Panc1 (cell line): ENCODE measurements around the gene SEC31B. TPM values are rescaled to one million over a fixed set of nuclear protein-coding genes. Genes with fewer than 3 reads are reported as not detected.

Source experiments
- ATAC-seq: fragments of 200-7000 bp; cut with Tn5 transposase; 2 replicates; pipeline ENCODE4 v1.9.1; 2020; ENCODE audit warnings: mild to moderate bottlenecking, moderate library complexity
- BruUV-seq: library from RNA; stranded (reverse); fragments of 400-500 nt; replicated peaks from 2 replicates; lab custom pipeline; 2021; lab: Mats Ljungman, UMichigan
- CTCF ChIA-PET: fragments of 300-600 bp; sonication (Branson Sonifier 250); formaldehyde crosslinking; loops from one replicate; lab custom pipeline; 2022; ENCODE audit warnings: antibody characterized with exemption; lab: Charles Lee
- POLR2A ChIA-PET: fragments of 300-600 bp; sonication (Branson Sonifier 250); formaldehyde crosslinking; loops from one replicate; lab custom pipeline; 2022; ENCODE audit warnings: antibody characterized with exemption; lab: Charles Lee
- DNase-seq: peaks from one replicate; pipeline ENCODE4 v3.0.0-alpha.2; 2010; ENCODE audit warnings: low read depth, low spot score
- H3K27ac ChIP-seq: 2 replicates; pipeline ENCODE4 v1.5.1; 2011; ENCODE audit warnings: mild to moderate bottlenecking, low read length, inconsistent platforms
- H3K27me3 ChIP-seq: fragments of 200-500 bp; sonication (Bioruptor generic); 2 replicates; pipeline ENCODE4 v1.6.0; 2014; ENCODE audit warnings: low read length, inconsistent platforms; ENCODE audit not compliant: control insufficient read depth, insufficient read depth
- H3K36me3 ChIP-seq: fragments of 200-500 bp; sonication (Bioruptor generic); 2 replicates; pipeline ENCODE4 v1.5.1; 2014; ENCODE audit warnings: inconsistent platforms, mild to moderate bottlenecking, low read length, moderate library complexity; ENCODE audit not compliant: control insufficient read depth, insufficient read depth
- H3K4me1 ChIP-seq: 2 replicates; pipeline ENCODE4 v1.5.1; 2011; ENCODE audit warnings: inconsistent platforms, mild to moderate bottlenecking, low read length, moderate library complexity; ENCODE audit not compliant: control insufficient read depth, insufficient read depth
- H3K4me3 ChIP-seq, 2 experiments: 2 replicates each; pipeline ENCODE4 v1.5.1; 2011 to 2012; ENCODE audit warnings: low read depth in 2 of 2, low read length in 2 of 2, mild to moderate bottlenecking in 2 of 2, inconsistent platforms in 1 of 2, moderate library complexity in 1 of 2
- H3K9me3 ChIP-seq: fragments of 200-500 bp; sonication (Bioruptor generic); 2 replicates; pipeline ENCODE4 v1.5.1; 2014; ENCODE audit warnings: low read depth, mild to moderate bottlenecking, inconsistent platforms, low read length, moderate library complexity; ENCODE audit not compliant: control insufficient read depth, insufficient read depth
- CTCF ChIP-seq: fragments of 450-650 bp; IDR thresholded peaks from 2 replicates; pipeline ENCODE4 v1.5.1; 2017; ENCODE audit warnings: mild to moderate bottlenecking
- POLR2AphosphoS5 ChIP-seq: IDR thresholded peaks from 2 replicates; pipeline ENCODE4 v1.6.1; 2012; ENCODE audit warnings: mild to moderate bottlenecking, low read depth, low read length, moderate library complexity
- SIN3A ChIP-seq: IDR thresholded peaks from 2 replicates; pipeline ENCODE4 v1.6.1; 2012; ENCODE audit warnings: low read depth, mild to moderate bottlenecking, low read length, moderate library complexity, borderline replicate concordance; ENCODE audit not compliant: insufficient read depth
- TCF7L2 ChIP-seq: IDR thresholded peaks from 2 replicates; pipeline ENCODE4 v1.6.1; 2011; ENCODE audit warnings: mild to moderate bottlenecking, low read depth, low read length, inconsistent platforms
- in situ Hi-C: cut with HindIII; loops from 2 replicates; pipeline ENCODE4 v1.10.0; 2016; ENCODE audit warnings: low sequenced_read_pairs, low pct_unique_long_range_greater_than_20kb
- intact Hi-C: fragments of 100-400 bp; cut with micrococcal nuclease; formaldehyde crosslinking; loops from one replicate; pipeline ENCODE4 v1.10.0; 2022; ENCODE audit not compliant: unreplicated experiment
- total RNA-seq: library from RNA; stranded (reverse); gene quantifications from one replicate; pipeline ENCODE4 v1.2.1, GENCODE V29; 2021; ENCODE audit not compliant: unreplicated experiment
- TF ChIP-seq, protein P1 (sequence below), 2 experiments: IDR thresholded peaks; 2 replicates each; pipeline ENCODE4 v1.6.1; 2011 to 2012; ENCODE audit warnings: low read depth in 2 of 2, control low read depth in 1 of 2, low read length in 1 of 2, mild to moderate bottlenecking in 1 of 2, moderate library complexity in 1 of 2; ENCODE audit not compliant: insufficient read depth in 1 of 2

The SEC31B gene
- total RNA-seq, 1 experiment from 2014 or later = 17.8 TPM

- intact Hi-C loops (no loop called here), in situ Hi-C loops (no loop called here)
- DNase-seq = no peak
- Histone ChIP-seq H3K4me1 (no peaks in the 10 kb centered on the region), H3K4me3 (no peak overlapping the region), H3K27me3 (peaks cover 6% of the 10 kb centered on the region; the same call in 1 of the 2 replicates), H3K27ac (no peak overlapping the region), H3K9me3 (no peaks in the 10 kb centered on the region), H3K36me3 (no peaks in the 10 kb centered on the region)
- ChIA-PET CTCF (no interaction called here), POLR2A (interaction anchor here (0.6 kb wide), 1 partner anchor 192 kb away, joined by 3 read pairs; no protein-coding TSS in a partner anchor)
- no peak for ATAC-seq
- no peak for TF ChIP-seq SIN3A
- no peak for TF ChIP-seq CTCF
- no TSS peak for BruUV-seq
Measured at GRCh38 chr10:100442548-100442947, 77.1 kb downstream of the SEC31B start.

GRCh38 chr10:100438674-100439315 lies 80.9 kb downstream of the SEC31B start:
- CTCF ChIA-PET = no interaction called here
- in situ Hi-C loops = loop anchor here (10.0 kb wide), 1 partner anchor 104 kb away; the partner anchor contains the start of gene PKD2L1
- BruUV-seq = no TSS peak

More at GRCh38 chr10:100438674-100439315, 80.9 kb downstream of the SEC31B start:
- DNase-seq = no peak
- intact Hi-C loops = loop anchor here (10.0 kb wide), 1 partner anchor 134 kb away; no protein-coding TSS in a partner anchor
- Histone ChIP-seq H3K9me3 (no peaks in the 10 kb centered on the region), H3K4me3 (no peak overlapping the region), H3K36me3 (no peaks in the 10 kb centered on the region), H3K27ac (no peak overlapping the region), H3K4me1 (no peaks in the 10 kb centered on the region), H3K27me3 (no peaks in the 10 kb centered on the region)
- POLR2A ChIA-PET = interaction anchor here (0.7 kb wide), 1 partner anchor 108 kb away, joined by 3 read pairs; no protein-coding TSS in a partner anchor
- no peak for ATAC-seq
- TF ChIP-seq CTCF (no peak), SIN3A (no peak), POLR2AphosphoS5 (no peak), TCF7L2 (no peak)
- TF ChIP-seq, protein P1, sequence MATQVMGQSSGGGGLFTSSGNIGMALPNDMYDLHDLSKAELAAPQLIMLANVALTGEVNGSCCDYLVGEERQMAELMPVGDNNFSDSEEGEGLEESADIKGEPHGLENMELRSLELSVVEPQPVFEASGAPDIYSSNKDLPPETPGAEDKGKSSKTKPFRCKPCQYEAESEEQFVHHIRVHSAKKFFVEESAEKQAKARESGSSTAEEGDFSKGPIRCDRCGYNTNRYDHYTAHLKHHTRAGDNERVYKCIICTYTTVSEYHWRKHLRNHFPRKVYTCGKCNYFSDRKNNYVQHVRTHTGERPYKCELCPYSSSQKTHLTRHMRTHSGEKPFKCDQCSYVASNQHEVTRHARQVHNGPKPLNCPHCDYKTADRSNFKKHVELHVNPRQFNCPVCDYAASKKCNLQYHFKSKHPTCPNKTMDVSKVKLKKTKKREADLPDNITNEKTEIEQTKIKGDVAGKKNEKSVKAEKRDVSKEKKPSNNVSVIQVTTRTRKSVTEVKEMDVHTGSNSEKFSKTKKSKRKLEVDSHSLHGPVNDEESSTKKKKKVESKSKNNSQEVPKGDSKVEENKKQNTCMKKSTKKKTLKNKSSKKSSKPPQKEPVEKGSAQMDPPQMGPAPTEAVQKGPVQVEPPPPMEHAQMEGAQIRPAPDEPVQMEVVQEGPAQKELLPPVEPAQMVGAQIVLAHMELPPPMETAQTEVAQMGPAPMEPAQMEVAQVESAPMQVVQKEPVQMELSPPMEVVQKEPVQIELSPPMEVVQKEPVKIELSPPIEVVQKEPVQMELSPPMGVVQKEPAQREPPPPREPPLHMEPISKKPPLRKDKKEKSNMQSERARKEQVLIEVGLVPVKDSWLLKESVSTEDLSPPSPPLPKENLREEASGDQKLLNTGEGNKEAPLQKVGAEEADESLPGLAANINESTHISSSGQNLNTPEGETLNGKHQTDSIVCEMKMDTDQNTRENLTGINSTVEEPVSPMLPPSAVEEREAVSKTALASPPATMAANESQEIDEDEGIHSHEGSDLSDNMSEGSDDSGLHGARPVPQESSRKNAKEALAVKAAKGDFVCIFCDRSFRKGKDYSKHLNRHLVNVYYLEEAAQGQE (IDR thresholded peaks at IDR 0.05; ENCODE audit: insufficient read depth in 1 of 2, low read depth in 2 of 2, low read length in 1 of 2) = no peak

Other genes starting within 250 kb of the SEC31B start
- gene BLOC1S2, start 233.2 kb downstream of the SEC31B start, total RNA-seq = 39.3 TPM
- gene PKD2L1, start 189.6 kb downstream of the SEC31B start, total RNA-seq = not detected
- 1,345 TPM for gene SCD, start 172.6 kb downstream of the SEC31B start, total RNA-seq
- gene WNT8B, start 56.9 kb downstream of the SEC31B start, total RNA-seq = not detected
- 242 TPM for gene NDUFB8, start 10.0 kb upstream of the SEC31B start, total RNA-seq
- 83.1 TPM for gene HIF1AN, start 16.1 kb upstream of the SEC31B start, total RNA-seq
- gene PAX2, start 225.7 kb upstream of the SEC31B start, total RNA-seq = 72.3 TPM